Uterus (tissue), 2 donors: ENCODE results near the gene INPP5B.

Experiments
- CTCF ChIP-seq, 4 experiments: fragments of 200-600 bp in 2 of 4; fragments of 450-650 bp in 2 of 4; sonication (generic) in 2 of 4; IDR thresholded peaks; one replicate each; pipeline ENCODE4 v1.5.1; 2016 to 2019; ENCODE audit warnings: antibody characterized with exemption in 4 of 4, mild to moderate bottlenecking in 2 of 4, moderate library complexity in 1 of 4
- POLR2A ChIP-seq, 2 donors: fragments of 450-650 bp; IDR thresholded peaks; one replicate each; pipeline ENCODE4 v1.6.1; 2016; ENCODE audit warnings: antibody characterized with exemption in 2 of 2, mild to moderate bottlenecking in 1 of 2, moderate library complexity in 1 of 2

DNA sequence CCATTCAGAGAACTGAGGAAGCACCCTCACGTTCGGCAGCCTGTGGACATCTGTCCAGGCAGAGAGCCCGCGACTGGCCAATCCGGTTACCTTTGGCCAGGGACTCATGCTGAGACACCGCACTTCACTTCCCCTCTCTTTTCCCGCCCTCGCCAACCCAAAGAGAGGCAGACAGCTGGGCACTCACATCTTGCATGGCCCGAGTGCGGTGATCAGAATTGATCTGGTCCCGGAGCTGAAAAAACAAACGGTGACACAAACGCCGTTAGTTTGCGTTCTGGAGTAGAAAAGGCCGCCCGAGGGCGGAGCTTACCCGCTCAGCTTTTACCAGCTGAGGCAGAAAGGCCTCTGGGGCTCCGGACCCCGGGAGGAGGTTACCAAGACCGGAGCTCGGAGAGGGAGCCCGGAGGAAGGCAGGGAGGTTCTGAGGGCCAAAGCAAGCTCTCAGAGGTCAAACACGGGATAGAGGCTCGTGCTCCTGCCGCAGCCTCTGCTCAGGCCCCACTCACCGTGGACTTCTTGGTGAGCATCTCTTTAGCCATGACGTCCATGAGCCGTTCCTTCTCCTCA is 42.6 kb upstream of the INPP5B start:
- TF ChIP-seq POLR2A (IDR thresholded peaks at IDR 0.05) = no peak
- TF ChIP-seq CTCF (IDR thresholded peaks at IDR 0.05) = no peak
